Retina (tissue), 1 donor: ENCODE data around the gene SPATS2L.

Experiments used
- DNase-seq: peaks from one replicate; pipeline ENCODE4 v3.0.0-alpha.2; 2016

SPATS2L gene

DNA sequence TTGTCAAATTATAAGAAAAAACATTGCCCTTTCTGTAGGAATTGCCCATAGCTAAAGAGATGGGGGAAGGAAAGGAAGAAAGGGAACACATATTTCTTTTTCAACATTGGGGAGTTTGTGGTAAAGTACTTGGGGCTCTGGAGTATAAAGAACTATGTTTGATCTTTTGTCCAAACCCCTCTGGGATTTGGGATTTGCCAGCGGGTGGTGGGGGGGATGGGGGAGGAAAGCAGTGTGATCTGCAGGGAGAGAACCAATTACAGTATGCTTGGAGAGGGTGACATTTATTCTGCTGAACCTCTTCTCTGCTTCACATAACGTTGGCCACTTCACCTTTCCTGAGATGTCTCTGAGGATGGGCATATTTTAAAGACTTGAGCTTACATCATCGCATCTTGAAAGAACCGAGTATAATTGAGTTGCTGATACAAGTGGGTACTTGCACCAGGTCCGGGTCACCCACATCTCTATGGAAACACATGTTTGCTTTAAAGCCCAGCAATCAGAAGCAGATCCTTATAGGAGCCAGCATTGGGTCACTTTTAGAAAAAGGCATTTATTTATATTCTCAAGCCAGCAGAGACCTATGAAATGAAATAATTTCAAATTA is 73.1 kb downstream of the SPATS2L start:
- no peak for DNase-seq

DNA sequence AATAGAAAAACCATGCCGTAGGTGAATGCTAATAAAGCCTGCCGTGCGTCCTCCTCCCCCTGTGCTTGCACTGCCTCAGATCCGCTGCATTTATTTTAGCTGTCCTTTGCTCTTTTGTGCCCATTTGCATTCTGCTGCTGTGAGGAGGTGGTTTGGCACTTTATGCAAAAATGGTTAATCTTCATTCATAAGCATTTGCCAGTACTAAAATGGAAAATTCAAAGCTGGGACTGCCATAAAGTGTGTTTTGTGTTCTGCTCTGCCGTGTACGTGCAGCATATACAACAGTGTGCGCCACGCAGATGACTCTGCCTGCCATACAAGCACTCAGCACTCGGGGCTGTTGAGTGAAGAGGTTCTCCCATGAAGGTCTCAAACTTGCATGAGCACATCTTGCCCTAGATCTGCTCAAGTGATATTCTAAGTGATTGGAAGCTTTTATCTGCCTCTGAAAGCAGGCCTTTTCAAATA is 73.6 kb downstream of the SPATS2L start:
- peak; percentile 31 for DNase-seq

DNA sequence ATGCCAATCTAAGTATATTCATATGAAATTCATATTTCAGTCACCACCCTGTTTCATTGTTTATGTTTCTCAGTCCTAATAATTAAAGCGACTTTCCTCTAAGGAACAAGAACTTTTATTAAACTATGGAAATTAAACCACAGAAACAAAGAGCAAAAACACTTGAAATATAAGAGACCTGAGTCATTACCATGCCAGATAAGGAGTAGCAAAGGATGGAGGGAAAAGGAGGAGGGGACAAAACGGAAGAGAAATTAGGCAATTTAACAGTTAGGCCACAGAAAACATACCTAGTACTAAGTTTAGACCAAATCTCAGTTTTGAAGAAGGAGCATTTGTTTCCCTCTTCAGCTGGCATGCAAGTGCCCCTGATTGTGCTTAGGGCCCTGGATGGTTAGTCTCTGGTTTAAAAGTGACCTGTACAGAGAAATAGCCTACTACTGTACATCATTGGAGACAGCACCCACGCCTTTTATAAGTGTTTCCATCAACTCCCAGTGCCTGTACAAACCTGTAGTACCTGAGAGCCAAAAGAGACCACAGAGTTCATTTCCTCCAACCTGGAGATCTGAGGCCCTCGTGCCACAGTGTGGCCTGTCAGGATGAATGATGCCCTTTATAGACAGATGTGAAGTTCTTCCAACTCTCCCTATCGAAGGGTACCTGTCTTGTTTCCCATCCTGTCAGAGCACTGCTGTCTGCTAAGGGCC is 74.5 kb downstream of the SPATS2L start:
- DNase-seq: no peak

DNA sequence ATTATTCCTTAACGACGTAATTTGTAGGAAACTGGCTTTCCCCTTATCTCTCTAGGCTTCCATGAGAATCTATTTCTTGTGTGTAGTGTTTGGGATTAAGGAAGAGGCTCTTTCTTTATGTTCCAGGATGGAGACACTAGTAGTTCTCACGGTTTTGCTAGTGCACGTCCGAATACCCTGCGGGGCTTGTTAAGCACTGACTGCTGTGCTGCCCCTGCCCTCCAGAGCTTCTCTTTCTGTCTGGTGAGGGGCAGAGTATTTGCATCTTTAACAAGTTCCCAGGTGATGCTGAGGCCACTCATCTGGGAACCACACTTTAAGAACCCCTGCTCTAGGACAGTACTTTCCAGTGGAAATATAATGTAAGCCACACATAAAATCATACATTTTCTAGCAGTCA is 76.4 kb downstream of the SPATS2L start:
- DNase-seq: no peak

DNA sequence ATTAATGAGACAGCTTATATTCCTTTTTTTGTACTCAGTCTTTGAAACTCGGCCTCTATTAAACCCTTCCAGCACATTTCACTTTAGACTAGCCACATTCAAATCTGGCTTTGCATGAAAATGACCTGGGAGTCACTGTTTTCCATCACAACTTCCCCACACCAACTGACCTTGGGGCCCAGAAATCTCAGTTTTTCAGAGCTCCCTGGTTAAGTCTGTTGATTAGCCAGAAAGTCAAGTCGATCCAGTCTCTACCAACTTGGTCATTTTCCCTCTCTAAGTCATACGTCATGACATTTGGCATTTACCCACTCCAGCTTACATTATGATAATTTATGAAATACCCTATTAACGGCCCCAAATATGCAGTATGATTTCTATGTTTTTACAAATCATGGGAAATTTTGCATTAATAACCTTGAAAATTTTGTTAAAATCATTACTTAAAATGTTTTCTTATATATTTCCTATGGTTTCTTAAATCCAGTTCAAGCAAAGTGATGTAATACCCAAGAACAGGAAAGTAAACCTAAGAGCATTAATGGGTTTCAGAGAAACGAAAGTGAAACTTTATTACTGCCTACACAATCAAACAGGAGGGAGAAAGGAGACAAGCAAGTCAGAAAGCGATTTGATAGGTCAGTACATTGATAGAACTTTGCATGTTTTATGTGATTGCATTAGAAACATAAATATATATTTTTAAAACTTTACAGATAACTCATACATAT is 77.1 kb downstream of the SPATS2L start:
- DNase-seq: no peak

DNA sequence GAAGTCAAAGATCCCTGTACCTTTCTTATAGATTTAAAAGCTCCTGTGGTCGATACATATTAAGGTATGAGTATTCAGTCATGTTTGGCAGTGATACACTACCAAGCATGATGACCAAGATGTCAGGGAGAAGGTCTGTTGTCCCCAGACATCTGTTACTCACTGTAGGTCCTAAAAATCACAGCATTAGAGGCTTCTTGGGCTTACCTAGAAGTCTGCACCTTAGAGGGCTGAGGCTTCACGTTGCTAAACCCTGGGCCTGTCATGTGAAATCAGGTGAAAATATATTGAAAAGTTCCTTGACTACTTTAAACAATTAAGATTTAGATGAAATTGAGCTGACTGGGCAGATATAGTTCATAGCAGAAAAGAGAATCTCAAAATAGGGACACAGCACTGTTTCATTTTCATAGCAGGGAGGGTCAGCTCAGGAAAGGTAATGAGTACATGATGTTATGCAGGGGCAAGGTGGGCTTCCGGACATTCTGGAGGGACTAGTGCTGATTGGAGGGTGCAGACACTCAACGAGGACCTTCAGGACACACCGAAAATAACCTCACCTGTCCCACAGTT is 78.7 kb downstream of the SPATS2L start:
- no peak for DNase-seq

DNA sequence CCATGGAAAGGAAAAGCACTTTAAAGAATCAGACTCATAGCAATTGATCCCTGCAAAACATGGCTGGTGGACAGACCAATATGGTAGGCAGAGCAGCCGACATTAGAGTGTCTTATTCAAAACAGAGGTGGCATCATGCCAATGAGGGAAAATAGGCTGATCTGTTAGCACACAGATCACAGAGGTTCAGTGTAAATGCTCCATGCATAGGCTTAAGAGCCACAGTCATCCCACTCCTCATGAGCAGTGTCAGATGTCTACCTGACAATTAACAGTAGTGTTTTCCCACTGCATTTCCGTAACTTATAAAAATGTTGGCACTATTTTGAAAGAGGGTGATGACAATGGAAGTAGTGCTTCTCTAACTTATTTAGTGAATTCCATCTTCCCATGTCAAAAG is 86.7 kb downstream of the SPATS2L start:
- no peak for DNase-seq

DNA sequence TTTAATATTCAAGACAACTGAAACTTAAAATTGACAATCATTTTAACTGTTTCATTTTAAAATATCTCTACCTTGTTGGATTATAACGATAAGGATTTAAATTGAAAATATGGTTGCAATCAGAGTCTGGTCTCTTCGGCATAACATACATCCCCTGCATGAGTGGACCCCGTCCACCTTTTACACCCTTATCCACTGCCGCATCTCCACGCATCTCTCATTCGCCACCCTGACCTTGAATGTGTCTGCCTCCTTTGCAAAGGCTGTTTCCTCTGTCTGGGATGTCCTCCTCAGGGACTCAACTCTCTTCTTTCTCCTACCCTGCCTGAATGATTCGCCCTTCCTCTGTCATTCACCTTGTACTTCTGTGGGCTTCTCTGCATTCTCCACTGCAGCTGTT is 87.6 kb downstream of the SPATS2L start:
- DNase-seq: no peak

DNA sequence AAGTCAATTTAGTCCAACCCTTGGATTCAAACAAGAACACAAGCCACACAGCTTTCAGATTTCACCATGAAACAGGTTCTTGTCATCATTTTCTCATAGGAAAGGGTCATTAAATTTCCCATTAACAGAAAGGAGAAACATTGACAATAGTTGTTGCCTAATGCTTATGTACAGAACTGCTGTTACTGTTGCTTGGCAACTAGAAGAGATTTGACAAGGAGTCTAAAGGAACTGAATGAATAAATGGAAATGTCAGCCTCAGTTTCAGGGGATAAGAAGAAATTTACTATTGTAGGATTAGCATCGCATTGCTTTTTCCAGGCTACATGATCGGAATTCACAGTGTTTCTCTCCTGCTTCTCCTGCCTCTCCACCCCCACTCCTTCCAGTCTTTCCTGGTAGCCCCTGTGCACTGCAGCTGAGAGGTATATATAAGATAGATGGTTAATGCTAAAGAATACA is 90.3 kb downstream of the SPATS2L start:
- no peak for DNase-seq

DNA sequence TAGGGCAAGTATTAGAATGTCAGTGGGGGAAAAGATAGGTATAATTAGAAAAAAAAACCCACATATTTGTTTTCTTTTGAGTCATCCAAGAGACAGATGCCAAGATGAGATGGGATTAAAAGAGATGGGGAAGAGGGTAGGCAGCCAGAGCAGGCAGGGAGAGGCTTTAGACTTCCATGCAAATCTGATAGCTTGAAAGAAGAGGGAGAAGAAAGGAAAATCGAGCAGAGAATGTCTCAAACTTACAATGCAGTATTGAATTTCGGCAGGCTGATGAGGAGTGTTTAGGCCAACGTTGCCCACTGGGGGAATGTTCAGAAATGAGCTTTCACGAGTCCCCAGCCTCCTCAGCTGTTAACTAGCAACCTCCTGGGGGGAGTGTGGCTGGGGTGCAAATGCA is 91.3 kb downstream of the SPATS2L start:
- DNase-seq: no peak

DNA sequence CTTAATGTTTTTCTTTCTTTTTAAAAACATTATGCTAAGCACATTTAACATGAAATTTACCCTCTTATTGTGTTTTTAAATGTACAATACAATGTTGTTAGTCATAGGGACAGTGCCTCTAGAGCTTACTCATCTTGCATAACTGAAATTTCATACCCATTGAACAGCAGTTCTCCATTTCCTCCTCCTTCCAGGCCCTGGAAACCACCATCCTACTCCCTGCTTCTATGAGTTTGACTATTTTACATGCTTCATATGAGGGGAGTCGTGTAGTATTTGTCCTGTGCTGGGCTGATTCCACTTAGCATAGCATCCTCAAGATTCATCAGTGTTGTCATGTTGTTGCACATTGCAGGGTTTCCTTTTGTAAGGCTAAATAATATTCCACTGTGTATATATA is 92.6 kb downstream of the SPATS2L start:
- DNase-seq: no peak

DNA sequence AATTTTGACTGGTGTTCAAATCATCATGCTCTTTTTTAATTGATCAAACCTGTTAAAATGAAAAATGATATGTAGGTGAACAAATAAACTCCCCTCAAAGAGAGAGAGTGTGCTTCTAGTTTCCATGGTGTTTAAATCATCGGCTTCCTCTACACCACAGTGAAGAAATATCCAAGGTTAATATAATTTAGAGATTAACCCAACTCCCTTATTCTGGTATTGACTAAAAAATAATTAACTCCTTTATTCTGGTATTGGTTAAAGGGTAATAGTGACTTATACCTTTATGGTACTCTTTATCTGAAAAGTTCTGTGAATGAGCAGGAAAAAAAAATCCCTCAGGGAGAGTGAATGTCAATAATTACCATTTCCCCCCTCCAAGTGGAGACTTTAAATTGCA is 93.1 kb downstream of the SPATS2L start:
- DNase-seq: no peak

DNA sequence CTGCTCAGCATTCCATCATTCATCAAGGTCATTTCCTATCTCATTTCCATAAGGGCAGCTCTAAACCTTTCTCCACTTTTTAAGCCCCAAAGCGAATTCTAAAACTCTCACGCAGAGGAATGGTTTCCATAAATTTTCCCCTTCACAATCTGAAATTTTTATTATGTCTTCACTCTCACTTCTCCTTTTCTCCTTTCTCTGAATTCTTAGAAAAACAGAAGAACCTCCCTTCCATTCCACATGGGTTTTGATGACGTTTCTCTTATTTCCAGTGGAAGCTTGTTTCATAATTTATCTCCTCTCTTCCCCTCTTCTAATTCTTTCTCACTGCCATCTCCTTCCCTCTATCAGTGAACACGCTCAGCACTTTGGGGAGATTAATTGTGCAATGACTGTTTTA is 97.3 kb downstream of the SPATS2L start:
- DNase-seq: no peak

DNA sequence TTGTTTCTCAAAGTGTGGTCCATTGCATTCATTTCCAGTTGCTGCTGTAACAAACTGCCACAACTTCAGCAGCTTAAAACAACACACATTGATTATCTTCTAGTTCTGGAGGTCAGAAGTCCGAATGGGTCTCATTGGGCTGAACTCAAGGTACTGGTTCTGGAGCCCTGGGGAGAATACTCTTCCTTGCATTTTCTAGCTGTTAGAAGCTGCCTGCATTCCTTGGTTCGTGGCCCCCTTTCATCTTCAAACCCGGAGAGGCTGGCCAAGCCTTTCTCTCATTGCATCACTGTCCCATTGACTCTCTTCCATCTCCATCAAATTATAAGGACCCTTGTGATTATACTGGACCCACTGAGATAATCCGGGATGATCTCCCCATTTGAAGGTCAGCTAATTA is 98.1 kb downstream of the SPATS2L start:
- no peak for DNase-seq

DNA sequence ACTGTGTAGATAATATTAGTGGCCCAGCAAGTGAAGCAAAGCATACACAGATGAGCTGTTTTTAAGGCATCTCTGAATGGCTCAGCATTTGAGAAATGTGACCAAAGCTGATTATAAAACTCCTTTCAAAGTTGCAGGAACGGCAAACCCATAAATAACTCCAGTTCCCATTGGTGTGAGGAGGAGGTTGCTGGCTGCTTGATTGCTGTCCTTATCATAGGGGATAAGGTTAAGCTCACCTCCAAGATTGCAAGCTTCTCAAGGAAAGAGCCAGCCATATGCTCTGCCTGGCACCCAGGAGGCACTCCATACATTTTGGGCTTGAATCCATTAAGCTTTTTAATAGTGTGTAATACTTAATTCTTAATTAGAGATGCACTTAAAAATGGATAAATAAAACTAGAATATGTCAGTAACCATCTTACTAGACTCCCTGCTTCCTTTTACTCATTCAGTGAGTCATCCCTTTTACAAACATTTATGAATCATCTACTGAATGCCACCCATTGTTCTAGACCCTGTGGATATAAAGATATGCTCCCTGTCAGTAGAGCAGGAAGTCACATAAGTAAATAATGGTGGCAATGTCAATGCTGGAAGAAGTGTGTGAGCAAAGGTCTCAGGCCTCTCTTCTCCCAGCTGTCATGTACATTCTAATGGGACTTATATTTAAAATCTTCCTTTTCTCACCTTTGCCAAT is 99.3 kb downstream of the SPATS2L start:
- DNase-seq: no peak

DNA sequence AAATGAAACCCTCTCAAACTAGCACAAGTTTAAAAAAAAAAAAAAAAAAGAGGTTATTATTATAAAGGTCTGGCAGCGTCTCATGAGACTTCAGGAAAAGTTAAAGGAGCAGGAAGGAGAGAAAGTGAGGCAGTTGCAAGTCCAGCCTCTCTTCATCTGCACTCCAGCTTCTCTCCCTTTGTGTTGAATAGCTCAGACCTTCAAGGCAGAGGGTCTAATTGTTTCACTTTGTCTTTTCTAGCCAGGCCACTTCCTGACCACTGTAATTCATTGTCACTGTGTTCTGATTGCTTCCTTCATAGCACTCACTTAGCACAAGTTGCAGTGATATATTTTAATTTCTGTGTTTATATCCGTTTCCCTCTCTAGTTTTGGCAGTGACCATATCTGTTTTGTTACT is 99.9 kb downstream of the SPATS2L start:
- DNase-seq: no peak

DNA sequence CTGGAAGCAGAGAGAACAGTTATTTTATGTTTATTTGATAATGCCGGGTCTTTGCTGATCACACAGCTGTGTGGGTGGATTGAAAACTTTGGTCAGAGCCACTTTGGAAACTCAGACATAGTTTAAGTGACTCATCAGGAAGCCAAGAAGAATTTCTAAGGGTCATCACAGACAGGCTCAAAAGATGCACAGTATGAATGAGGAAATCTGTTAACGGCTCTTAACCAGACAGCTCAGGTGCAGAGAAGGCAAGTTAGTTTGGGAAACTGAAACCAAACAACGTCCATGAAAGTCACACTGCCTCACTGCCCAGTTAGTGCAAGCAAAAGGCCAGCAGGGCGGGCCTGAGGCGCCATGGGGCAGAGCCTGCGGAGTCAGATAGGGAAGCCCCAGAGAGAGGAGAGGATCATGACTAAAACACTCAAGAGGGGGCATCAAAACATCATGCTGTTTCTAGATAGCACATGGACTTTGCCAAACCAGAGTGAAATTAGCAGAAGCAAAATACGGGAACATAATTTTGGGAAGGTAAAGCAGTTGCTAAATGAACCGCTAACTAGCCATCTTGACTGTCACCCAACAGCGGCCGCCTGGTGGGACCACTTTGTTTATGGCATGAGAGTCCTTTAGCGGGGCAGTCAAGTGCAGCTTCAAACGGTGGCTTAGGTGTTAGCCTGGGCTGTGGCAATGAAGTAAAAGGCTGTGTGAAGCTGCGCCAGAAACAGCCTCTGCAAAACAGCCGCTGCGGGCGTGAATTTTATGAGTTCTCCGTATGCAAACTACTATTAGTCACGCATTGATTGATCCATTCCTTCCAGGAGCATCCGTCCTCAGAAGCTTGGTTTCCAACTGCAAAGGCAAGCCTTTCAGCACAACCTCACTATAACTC is 102.2 kb downstream of the SPATS2L start:
- DNase-seq: no peak

DNA sequence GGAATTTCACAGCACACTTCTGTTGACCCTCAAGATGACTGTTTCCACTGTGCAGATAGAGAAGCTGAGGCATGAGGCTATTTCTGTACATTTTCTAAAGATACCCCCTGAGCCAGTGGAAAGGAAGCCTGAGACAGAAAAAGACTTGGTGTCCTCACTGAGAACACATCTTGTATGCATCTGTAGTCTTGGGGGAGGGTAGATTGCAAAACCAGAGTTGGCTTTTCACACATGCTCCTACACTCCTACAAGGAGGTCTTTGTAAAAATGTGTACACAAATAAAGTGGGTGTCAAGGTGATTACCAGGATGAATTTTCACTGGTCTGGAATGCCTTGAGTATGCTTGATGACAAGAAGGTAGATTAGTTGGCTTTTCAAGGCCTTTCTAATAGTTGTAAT is 105.3 kb downstream of the SPATS2L start:
- DNase-seq: no peak

DNA sequence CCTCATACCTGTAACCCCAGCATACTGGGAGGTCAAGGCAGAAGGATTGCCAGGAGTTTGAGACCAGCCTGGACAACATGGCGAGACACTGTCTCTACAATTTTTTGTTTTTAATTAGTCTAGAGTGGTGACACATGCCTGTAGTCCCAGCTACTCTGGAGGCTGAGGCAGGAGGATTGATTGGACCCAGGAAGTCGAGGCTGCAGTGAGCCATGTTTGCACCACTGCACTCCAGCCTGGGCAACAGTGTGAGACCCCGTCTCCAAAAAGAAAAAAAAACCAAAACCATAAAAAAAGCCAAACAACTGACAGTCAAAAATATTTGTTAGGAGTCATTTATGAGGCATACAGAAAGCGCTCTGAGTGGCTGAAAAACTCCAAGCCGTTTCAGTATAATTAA is 107.9 kb downstream of the SPATS2L start:
- no peak for DNase-seq

DNA sequence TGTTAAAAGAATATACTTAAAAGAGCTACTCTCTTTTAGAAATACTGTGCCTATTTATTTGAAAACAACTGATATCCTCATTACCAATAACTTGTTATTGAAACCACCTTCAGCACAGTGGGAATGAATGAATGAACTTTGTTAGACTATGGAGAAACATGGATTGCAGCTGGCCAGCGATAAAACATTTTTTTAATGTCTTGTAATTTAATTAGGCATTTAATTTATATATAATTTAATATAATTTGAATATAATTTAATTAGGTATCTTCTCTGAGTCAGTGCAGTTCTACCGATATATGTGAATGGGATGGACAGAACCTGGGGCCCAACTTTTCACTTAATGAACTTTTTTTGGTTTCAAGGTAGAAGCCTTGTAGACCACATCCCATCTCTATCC is 109.0 kb downstream of the SPATS2L start:
- no peak for DNase-seq

DNA sequence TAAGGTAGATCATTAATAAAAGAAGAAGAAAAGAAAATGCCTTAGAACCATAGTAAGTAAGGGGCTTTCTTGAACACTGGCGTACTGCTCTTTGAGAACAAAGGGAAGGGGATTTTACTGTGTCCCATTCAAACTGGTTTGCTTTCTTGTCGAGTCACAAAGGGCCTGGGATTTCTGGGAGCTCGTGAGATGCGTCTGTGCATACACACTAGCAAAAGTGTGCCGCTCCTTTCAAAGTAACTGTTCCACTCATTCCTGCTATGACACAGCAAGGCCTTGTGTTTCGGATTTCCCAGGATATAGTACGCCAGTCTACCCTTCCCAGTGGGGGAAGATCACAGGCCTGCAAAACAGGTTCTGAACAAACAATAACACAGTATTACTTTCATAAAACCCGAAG is 110.4 kb downstream of the SPATS2L start:
- DNase-seq: no peak

DNA sequence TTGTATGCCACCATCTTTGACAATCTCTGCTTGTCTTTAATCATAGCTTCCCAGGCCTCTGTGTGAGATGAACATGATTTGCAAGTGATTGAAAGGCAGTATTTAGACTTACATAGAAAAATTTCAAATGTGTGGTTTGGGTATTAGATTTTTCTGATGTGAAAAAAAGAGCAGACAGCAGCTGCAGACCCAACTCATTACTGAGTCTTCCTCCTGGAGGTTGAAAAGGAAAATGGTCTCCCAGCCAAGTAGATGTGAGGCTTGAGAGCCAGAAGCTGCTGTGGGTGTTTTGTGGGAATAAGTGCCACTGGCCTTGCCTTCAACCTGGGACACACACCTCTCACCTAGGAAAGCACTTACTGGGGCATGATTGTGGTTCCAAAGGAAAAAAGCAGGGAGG is 110.9 kb downstream of the SPATS2L start:
- DNase-seq: no peak
